ENCODE measurements around the gene GABRQ.
"Not testable (repeated sequence)": the region's sequence is repeated elsewhere in the genome, so short reads cannot be mapped to it uniquely, and the experiment has no call there.

The GABRQ gene

DNA sequence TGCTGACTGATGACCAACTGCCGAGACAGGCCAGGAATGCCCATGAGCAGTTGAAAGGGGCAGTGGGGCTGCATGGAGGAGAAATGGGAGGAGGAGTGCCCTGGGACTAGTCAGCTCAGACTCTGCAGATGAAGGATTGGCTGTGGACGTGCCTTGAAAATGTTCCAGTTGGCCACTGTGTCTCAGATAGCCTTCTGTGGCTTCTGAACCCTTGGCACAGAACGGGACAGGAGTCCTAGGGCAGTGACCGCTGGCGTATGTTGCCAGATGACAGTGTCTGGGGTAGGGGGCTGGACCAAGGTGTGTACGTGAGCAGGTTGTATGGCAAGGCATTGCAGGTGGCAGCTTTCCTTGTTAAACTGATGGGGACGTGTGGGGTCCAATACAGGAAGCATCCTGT, 68.8 kb downstream of the GABRQ start:
- not testable (repeated sequence) for H2BK5ac ChIP-seq (ENCODE audit: low read depth, low read length, poor library complexity, severe bottlenecking); H2BK120ac ChIP-seq (ENCODE audit: low read depth, low read length); H3K4me1 ChIP-seq (ENCODE audit: control insufficient read depth, insufficient read depth, low read depth, low read length); H2BK15ac ChIP-seq (ENCODE audit: low read depth, poor library complexity, severe bottlenecking); H3K18ac ChIP-seq (ENCODE audit: low read depth in 1 of 2, low read length in 2 of 2); H3K4ac ChIP-seq (ENCODE audit: low read depth in 1 of 2, low read length in 2 of 2); H3K36me3 ChIP-seq (ENCODE audit: control insufficient read depth in 1 of 2, insufficient read depth in 2 of 2, low read depth in 1 of 2, low read length in 2 of 2); H4K8ac ChIP-seq (ENCODE audit: low read length); H3K4me3 ChIP-seq (ENCODE audit: insufficient read depth in 1 of 2, low read depth in 1 of 2, low read length in 2 of 2); H2BK12ac ChIP-seq (ENCODE audit: low read length in 2 of 2); H3K14ac ChIP-seq (ENCODE audit: low read length in 2 of 2); H3K9me3 ChIP-seq (ENCODE audit: control insufficient read depth, low read length); DNase-seq; H2AFZ ChIP-seq (ENCODE audit: low read depth, low read length); H3K23ac ChIP-seq (ENCODE audit: low read length in 2 of 2); H3K27me3 ChIP-seq (ENCODE audit: control insufficient read depth in 1 of 2, insufficient read depth in 1 of 2, low read length in 2 of 2); H4K91ac ChIP-seq (ENCODE audit: low read length); H3K27ac ChIP-seq (ENCODE audit: low read length, poor library complexity, severe bottlenecking); H3K9ac ChIP-seq (ENCODE audit: low read length); H3K79me1 ChIP-seq (replicated peaks; ENCODE audit: low read length, poor library complexity, severe bottlenecking); H2AK5ac ChIP-seq (ENCODE audit: low read length, severe bottlenecking); H3K4me2 ChIP-seq (ENCODE audit: low read length, poor library complexity, severe bottlenecking)
- WGBS: no CpG with 5 or more reads among the region's 7 CpGs
